Measurements from ENCODE around the gene HOXB3.
A peak's percentile ranks its signal among the peaks of the same experiment; 100 is the strongest.

Gene HOXB3

DNA sequence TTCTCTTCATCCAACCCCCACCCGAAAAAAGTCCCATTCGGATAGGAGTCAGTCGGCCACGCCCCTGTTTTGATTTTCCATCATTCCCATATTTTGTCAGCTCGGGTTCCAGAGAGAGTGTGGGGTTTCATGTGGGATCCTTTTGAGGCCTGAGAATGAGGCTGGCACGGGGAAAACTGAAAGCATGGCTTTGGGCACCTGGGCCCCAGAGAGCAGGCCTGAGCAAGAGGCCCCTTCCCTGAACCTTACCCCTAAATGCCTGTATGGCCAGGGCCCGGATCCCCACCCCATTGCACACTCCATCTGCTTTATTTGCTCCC, 7.3 kb downstream of the HOXB3 start:
- DNase-seq = no peak

DNA sequence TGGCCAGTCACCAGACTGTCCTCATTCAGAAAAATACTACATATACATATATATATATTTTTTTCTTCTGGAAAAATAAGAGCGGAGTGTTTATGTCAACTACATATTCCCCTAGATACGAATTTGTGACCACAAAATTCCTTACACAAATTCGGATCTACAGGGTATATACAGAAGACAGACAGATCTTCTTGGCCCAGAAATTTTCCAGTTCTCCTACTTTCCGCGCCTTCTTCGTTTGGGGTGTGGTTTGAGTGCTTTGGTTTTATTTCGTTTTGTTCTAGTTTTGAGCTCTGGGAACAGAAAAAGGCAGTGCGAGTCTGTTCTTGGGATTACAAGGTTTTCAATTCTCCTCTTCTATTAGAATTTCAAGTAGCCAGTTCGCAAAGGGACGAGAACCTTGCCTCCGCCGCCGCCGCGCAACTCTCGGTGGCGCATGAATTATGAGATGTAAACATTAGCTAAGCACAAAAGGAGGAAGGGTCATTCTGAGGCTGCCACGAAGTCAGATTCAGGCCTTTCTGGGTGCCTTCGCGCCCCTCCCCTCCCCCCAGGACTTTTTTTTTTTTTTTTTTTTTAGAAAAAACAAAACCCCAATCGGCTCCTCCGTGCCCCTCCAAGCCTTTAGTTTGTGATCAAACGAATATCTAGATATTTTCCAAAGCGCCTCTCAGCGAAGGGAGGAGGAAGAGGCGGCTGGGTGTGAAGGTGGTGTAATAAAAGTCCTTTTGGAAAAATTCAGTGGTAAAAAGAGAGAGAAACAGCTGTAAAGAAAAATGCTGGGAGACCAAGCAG, 10.1 kb downstream of the HOXB3 start:
- no peak for DNase-seq

DNA sequence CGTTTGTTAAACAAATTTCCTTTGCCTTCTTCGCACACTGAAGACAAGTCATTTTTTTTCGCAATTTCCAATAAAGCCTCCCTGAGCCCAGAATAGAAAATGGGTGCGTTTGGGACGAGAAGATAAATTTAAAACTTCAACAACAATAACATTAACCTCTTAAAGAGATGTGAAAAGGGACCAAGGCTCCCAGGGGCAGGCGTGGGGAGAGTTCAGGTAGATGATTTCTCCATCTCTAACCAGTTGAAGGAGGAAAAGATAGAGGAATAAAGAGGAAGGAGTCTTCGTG, 10.6 kb downstream of the HOXB3 start:
- DNase-seq = no peak

DNA sequence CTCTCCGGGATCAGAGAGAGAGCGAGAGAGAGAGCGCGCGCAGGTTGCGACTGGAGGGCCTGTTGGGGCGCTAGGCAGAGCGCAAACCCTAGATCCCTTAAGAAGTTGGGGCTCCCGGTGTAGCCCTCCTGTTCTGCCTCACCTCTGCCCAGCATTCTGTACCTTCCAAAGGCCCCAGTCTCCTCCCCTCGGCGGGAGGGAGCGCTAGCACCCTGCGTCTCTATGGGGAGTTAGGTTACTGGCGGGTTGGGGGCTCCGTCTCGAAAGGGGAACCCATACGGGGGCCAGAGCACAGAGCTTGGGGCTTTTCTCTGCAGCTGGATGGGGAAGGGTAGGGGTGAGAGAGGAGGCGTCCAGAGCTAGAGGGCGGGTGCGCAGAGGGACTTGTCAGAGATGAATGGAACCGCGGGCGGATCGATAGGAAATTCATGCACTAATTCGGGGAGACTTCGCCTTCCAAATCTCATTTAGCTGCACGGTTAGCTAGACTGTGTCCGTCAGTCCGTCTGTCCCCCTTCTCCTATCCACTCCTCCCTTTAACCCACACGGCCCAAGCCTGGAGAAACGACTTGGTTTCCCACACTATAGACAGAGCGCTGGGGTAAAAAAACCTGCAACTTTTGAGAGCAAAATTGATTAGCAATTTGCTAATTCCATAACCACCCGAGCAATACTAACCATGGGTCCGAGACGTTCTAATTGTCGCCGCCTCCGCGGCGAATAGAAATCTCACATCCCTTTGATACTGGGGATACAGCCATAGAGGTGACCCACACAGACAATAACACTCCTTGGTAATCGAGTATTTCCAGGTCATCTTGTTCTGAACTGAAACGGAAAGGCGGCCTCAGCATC, 11.2 kb downstream of the HOXB3 start:
- DNase-seq = no peak

DNA sequence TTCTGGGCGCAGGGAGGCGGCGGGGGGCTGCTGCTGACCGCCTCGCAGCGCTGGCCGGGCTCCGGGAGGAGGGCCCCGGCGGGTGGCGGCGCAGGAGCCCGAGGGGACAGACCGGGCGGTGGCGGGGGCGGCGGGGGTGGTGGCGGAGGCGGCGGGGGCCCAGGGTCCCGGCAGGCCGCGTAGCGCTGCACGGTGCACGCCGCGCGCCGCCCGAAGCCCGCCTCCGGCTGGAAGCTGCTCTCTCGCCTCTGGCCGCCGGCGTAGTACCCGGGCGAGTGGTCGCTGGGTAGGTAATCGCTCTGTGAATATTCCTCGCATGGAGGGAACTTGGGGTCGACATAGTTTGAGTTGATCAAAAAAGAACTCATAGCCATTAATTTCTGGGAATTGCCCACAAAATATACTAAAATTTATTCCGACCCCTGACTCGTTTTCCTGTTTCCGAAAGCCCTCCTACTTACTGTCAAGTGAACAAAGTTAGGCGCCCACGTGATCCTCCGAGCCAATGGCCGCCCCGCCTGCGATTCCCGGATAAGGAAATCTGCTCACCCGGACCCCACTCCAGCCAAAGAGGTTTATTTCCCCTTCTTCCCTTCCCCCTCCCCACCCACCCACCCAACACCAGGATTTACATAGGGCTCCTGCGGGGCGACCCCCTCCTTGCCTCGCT, 12.0 kb downstream of the HOXB3 start, which contains the start of gene HOXB4:
TSS of gene HOXB4 (minus strand) at position 405 of the 670 bp plus-strand sequence. CDS start at position 374, 31 bp downstream.
- peak; percentile 64 for DNase-seq

DNA sequence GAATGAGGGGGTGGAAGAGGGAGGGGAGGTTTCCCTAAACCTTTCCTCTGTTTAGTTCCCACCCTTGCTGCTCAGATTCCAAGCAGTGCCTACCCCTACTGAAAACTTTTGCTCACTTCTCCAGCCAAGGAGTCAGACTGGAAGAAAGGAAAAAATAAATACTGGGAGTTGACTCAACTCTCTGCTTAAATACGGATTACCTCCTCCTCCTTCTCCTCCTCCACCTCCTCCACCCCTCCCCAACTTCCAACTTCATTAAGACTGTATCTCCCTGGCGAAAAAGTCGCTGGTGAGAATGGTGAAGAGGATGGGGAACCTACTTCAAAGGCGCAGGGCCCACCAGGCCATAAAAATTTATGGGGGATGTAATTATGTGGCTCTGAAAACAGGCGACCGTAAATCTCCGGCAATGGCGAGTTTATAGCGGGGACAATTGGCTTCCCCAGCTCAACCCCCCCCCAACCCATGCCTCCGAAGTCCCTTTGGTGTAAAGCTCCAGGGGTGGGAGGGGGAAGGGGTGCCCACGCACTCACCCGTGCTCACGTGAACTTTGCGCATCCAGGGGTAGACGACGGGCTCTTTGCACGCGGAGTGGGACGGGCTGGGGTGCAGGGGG, 12.6 kb downstream of the HOXB3 start:
- DNase-seq = no peak

DNA sequence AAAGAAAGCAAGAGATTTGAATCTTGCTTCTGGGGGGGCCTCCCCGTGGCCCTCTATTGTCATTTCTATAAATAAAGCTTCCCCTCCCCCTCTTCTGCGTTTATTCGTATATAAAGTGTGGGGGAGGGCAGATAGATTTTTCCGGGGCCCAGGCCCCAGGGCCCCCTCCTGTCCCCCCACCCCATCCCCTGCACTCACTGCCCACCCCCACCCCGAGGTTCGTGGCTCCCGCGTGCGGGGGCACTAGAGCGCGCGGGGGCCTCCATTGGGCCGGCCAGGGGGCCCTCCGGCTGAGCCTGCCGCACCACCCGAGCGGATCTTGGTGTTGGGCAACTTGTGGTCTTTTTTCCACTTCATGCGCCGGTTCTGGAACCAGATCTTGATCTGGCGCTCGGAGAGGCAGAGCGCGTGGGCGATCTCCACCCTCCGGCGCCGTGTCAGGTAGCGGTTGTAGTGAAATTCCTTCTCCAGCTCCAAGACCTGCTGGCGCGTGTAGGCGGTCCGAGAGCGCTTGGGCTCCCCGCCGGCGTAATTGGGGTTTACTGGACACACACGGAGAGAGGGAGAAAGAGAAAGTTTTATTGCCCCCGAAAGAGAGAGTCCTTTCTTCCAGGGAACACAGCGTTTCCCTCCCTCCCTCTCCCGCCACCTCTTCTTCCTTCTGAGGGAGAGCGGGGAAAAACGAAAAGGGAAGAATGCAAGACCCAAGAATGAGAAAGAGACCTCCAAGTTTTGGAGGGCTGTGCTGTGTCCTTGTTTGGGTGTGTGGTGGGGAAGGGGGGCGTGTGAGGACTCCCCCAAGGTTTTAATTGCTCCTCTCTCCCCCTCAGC, 13.3 kb downstream of the HOXB3 start:
- no peak for DNase-seq

DNA sequence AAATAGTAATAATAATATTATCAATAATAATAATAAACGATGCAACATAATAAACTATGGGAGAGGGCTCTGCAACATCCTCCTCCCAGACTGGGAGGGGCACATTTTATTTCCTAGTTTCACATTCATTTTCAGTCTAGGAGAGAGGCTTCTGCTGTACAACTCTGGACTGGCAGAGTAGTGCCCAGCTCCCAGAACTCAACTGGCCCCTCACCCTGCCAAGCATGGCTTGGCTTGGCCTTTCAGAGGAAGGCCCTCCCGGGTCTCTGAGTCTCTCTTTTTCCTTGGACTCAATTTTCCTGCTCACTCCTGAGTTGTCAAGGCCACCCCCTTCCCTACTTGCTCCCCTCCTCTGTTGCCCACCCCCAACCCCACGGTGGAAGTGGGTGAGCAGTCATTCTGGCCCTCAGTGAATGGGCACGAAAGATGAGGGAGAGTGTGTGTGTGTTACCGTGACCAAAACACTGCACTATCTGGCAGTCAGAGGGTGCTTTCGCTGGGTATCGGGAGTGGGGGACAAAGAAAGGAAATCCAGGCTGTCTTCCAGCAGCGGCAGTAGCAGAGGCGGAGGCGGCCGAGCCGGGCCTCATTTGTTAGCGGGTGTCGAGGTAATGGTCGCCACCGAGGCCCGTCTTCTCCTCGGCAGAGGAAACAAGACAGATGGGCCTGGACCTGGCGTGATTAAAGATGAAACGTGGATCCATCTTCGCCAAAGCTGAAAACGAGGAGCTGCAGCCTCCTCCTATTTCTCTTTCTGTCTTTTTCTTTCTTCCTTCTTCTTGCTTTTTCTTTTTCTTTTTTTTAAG, 14.2 kb downstream of the HOXB3 start:
- no peak for DNase-seq

DNA sequence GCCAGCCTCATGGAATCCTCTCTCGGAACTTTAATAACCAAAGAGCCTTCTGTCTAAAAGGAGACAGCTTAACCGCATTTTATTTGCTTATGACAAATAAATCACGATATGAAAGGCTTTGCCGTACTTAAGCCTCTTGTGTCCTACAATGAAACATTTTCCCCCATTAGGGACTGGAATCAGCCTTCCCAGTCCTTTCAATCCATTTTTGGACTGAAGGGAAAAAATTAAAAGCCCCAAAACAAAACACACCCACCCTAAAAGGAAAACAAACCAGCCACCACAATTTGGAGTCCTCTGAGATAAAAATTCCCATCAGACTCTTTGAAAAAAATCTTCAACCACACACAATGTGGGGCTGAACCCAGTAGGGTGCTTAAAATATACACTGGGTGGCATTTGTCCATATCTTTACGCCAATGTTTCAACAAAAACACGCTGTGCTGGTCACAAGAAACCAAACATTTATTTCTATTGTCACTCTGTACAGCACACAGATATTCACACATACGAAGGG, 14.9 kb downstream of the HOXB3 start:
- DNase-seq = peak; percentile 49

DNA sequence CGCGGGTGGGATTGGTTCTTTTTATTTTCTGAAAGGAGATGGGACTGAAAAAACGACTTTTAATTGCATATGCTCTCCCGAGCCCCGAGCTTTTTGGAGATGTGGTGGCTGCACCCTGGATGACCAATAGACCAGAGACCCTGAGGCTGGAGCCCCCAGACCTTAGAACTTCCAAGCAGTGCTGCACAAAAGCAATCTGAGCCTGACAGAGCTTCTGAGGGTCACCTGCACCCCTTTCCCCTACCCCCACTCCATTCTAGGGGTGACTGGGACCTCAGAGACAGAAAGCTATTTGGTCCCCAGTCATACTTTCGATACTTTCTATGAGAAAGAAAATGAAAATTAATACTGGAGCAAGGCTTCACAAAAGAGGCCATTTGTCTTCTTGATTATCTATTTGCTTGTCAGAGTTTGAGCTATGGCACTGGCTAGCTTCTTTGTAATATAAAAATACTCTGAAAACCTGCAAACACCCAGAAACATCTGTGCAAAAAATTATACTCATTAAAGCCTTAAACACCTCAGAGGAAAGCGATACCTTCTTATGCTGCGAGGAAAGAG, 15.5 kb downstream of the HOXB3 start:
- DNase-seq = no peak

DNA sequence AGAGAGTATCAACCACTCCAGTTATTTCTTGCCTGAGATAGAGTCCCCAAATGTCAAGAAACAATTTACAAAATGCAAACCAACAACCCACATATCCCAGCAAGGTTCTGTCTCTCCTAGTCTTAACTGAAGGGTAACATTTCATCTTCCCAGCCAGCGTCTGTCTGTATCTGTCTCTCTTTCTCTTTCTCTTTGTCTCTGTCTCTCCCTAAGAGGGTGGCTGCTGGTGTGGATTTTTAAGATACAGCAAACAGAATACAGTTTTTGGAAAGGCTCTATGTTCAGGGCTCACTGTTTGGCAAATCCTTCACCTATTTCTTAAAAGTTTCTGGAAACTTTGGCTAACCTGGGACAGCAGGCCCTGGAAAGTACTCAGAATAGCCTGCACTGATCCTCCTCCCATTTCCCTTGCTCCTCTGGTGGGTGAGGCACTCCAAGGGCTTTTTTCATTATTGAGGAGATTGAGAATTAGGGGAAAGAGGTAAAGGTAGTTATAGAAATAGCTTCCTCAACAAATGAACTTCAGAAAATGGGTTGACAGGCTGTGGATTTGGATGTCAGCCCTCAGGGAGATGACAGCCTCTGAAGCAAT, 18.1 kb downstream of the HOXB3 start:
- DNase-seq = no peak

DNA sequence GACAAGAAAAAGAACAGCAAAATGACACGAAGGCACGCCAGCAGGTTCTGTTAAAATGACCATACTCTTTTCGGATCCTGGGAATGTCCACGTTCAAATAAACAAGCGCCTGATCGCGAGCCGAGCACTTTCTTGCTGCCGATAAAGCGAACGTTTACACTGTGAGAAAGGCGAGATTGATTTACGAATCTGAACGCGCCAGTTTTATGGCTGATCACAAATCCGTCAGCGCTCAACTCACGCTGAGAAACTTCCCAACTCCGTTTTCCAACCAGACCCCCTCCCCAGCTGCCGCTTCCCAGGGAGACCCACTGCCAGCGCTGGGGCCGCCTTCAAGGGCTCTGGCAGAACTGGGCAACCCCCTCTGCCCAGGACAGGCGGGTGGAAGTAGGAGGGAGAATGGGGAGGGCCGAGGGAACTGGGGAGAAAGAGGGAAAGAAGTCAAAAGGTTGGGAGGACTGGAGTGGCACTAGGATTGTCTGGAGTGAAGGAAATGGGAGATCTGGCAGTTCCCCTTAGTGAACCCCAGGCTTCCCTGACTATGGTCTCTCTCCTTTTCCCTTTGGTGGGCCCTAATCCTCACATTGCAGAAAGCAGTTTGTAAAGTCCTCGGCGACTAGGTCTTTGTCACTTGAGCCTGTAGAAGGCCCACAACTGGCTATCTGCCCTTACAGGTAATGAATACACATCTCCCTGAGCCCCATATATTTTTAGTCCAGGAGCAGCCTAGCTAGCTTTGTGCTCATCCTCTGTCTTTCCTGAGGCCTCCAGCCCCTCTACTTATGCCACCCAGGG, 18.8 kb downstream of the HOXB3 start:
- DNase-seq = no peak

DNA sequence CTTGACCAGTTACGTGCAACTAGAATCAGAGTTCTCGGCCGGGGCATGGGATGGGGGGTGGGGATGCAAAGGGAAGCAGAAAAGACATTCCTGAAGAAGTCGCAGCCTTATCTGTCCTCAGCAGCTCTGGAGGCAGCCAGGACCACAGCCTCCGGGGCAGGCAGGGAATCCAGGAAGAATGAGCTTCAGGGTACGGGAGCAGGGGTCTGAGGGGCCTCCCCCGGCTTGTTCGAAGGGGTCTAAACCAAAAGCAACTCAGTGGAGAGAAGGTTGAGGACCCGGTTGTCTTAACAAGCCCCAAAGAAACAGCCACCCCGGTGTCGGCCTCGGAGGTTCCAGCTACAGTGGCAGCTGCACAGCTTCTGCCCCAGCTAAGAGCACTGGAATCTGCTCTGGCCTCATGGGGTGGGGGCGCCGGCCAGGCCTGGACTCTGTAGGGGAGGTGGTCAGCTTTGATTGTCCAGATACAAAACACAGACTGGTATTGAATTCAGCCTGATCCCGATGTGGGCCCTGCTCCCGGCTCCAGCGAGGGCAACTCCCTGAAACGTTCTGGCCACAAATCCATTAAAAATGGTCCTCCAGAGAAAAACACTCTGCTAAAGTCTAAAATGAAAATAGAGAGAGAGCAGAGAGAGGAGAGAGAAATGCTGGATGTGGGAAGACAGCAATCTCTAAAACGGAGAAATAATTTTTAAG, 19.6 kb downstream of the HOXB3 start:
- no peak for DNase-seq

DNA sequence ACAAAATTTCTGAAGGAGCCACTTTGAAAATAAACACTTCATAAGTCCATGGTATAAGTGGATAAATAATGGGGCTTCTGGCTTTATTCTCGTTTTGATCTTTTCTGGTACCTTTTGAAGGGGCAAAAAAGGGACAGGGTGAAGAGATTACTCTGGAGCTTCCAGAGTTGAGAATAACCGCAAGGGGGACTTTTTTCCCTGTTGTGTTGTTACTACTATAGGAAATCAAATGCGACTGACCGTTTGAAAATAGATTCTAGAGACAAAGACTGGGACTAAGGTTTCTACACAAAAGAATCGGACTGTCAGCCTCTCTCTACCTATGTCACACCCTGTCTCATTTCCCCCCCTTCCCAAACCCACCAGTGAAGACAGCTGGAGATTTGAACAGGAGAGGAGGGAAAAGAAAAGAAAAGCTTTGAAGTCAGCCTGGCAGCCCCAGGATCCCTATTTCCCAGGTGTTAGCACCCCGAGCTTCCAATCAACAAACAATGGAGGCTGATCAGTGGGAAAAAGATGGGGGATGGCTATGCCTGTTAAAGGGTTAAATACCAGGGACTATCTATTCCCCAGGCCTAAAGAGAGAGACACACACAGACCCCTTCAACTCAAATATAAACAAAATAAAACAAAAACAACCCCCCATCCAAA, 20.2 kb downstream of the HOXB3 start:
- no peak for DNase-seq

DNA sequence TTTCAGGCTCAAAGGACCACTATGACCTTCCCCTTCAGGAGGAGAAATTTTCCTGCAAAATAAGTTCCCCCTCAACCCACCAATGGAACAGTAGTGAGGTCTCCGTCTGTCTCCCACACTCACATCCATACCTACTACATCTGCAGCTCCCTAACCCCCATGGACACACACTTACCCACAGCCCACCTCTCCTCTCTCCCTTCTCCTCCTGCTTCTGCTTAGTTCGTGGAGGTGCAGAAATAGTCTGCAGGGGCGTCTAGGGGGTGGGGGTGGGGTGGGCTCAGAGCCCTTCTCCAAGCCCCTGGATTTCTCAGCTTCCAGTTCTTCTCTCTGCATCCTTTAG, 20.8 kb downstream of the HOXB3 start:
- no peak for DNase-seq

DNA sequence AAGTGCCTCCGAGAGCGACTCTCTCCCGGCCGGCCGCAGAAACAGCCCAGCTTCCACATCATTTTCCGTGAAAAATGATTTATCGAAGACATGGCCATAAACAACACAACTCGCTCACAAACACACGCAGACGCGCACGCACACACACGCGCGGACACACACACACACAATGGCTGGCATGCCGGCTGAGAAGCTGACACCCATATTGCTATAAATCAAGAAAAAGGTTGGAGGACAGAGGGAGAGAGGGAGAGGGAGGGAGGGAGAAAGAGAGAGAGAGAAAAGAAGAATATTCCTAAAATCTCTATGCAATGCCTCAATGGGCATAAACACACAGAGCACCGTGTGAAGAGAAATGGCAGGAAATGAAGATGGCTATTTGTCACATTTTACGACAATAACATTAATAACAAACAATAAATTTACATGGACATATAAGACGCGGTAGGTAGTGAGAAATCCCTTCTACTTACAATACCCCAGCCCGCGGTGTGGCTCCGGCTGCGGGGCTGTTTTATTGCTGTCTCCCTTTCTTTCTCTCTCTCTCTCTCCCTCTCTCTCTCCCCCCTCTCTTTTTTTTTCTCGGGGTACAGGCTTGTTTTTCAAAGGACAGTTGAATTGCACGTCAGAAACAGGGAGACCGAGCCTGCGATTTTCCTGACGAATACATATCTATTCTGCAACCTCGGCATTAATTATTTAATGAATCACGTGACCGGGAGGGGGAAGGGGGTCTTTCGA, 21.4 kb downstream of the HOXB3 start:
- no peak for DNase-seq

DNA sequence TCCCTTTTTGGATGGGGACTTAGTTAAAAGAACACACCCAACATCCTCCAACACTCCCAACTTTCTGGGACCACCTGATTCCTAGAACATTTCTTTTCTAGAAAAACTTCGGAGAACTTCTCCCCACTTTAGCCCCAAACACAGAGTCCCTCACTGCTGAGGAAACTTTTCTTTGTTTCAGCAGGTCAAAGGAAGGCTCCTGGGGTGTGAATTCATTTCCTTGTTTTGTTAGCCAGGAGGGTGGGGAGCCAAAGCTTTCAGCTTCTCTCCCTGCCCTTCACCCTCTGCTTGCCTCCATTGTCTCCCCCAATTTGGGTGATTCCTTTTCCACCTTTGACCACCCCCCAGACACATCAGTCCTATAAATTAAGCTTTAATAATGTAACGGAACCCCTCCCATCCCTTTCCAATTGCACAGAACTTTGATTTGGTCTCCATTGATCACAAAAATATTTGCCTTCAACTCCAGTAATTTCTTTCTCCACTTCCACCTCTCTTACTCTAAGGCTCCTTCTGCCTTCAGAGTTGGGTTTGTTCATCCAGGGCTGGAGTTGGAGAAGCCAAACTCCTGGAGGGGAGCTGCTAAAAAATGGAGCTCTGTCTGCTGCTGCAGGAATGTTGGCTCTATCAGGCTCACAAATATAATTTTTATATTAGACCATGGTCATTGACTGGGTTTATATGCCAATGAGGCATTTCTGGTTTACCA, 22.2 kb downstream of the HOXB3 start:
- DNase-seq = no peak

Data from NCI-H2107 (cell line).